Stimulated activated naive CD4-positive, alpha-beta T cell (primary cell): Measurements from ENCODE around the gene VPREB3.

Experiments used
- DNase-seq, 6 experiments: peaks; one replicate each; lab custom pipeline; 2025; lab: John Stamatoyannopoulos, UW

VPREB3 gene

DNA sequence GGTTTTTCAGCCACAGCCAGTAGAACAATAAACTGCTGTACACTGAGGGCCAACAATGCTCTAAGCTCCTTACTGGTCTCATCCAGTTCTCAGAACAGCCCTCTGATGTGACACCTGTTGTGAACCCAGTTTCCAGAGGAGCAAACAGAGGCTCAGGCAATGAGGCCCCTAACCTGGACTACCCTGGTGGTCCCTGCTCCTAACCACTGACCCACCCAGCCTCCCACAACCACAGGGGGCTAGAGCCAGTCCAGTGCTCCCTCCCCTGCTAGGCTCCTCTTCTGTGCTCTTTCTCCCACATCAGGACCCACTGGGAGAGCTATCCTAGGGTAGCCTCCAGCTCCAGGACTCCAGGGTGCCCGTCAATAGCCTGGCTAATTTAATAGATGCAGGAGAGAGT, 28.5 kb upstream of the VPREB3 start:
- no peak for DNase-seq

DNA sequence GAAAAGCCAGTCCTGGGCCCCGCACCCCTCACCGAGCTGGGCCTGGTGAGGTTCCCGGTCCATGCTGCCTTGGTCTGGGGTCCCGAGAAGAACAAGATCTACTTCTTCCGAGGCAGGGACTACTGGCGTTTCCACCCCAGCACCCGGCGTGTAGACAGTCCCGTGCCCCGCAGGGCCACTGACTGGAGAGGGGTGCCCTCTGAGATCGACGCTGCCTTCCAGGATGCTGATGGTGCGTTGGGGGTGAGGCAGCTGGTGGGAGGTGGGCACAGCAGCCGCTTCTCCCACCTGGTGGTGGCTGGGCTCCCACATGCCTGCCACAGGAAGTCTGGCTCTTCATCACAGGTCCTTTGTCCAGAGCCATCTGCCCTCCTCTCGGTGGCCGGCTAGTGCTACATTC, 28.0 kb upstream of the VPREB3 start:
- no peak for DNase-seq

DNA sequence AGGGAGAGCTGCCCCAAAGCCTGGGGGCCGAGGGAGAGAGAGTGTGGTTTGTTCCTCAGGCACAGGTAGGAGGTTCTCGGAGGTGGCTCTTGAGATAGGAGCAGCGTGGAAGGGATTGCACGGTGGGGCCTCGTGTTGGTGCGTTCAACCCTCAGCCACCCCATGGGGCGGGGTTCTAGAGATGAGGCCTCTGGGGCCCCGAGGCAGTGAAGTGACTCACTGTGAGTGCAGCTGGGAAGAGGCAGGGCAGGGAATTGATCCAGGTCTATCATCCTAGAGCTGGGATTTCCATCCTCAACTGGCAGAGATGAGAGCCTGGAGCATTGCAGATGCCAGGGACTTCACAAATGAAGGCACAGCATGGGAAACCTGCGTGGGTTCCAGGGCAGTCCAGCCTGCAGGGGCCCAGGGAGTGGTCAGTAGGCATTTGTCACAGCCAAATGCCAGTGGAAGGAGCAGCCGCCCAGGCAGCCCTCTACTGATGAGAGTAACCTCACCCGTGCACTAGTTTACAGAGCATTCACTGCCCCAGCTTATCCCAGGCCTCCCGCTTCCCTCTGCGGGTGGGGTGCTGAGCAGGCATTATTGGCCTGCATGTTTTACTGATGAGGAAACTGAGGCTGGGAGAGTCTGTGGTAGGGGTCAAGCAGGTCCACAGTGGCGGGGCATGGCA, 27.4 kb upstream of the VPREB3 start:
- DNase-seq, result no peak

DNA sequence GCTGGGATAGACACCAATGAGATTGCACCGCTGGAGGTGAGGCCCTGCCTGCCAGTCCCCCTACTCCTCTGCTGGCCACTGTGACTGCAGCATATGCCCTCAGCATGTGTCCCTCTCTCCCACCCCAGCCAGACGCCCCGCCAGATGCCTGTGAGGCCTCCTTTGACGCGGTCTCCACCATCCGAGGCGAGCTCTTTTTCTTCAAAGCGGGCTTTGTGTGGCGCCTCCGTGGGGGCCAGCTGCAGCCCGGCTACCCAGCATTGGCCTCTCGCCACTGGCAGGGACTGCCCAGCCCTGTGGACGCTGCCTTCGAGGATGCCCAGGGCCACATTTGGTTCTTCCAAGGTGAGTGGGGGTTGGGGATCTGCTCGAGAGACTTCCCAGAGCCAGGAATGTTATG, 26.8 kb upstream of the VPREB3 start:
- DNase-seq, result no peak

DNA sequence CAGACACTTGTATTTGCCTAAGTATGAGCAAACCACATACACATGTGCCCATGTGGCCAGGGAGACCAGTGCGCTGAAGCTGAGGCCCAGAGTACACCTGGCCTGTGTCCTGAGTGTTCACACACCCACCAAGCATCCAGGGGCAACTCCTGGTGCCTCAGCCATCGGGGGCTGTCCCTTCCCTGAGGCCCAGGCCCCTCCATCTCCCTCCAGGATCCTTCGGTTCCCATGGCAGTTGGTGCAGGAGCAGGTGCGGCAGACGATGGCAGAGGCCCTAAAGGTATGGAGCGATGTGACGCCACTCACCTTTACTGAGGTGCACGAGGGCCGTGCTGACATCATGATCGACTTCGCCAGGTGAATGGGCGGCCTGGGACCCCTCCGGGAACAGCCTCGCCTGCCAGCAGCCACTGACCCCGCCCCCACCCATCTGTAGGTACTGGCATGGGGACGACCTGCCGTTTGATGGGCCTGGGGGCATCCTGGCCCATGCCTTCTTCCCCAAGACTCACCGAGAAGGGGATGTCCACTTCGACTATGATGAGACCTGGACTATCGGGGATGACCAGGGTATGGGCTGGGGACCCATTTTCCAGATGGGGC, 26.0 kb upstream of the VPREB3 start:
- no peak for DNase-seq

DNA sequence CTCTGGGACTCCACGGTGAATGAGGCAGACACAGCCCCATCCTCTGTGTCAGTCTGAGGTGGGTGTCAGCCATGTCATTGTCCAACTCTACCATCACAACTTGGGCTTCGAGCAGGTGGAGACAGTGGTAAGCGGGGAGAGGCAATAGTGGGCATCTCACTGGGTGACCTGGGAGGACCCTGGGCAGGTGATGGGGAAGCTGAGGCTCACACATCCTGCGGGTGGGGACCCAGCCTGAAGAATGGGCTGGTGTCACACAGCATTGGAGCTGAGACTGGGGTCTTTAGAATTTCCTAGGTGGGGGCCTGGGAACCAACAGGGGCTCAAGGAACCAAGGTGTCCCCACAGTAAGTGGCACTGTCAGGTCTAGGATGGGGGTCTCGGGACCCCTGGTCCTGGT, 25.5 kb upstream of the VPREB3 start:
- no peak for DNase-seq

DNA sequence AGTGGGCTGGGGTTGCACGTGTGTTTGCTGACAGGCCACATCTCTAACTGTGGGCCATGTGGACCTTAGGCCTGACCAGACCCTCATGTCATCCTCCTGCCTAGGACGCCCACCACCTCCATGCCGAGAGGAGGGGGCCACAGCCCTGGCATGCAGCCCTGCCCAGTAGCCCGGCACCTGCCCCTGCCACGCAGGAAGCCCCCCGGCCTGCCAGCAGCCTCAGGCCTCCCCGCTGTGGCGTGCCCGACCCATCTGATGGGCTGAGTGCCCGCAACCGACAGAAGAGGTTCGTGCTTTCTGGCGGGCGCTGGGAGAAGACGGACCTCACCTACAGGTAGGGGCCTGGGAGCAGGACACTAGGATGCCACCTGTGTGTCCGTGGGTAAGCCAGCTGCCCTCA, 24.9 kb upstream of the VPREB3 start:
- DNase-seq, result no peak

DNA sequence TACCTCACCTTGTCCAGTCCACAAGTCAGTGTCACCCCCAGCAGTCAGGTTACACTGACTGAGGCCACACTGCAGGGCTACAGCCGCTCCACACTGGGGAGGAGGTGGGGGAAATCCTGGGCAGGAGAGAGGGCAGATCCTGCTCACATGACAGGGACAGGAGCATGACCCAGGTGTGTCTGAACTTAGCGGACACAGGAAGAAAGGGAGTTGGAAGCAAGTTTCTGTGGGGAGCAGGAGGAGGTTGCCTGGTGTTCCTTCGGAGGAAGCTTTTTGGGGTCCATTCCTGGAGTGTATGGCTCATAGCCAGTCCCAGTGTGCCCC, 24.3 kb upstream of the VPREB3 start:
- DNase-seq, result no peak

DNA sequence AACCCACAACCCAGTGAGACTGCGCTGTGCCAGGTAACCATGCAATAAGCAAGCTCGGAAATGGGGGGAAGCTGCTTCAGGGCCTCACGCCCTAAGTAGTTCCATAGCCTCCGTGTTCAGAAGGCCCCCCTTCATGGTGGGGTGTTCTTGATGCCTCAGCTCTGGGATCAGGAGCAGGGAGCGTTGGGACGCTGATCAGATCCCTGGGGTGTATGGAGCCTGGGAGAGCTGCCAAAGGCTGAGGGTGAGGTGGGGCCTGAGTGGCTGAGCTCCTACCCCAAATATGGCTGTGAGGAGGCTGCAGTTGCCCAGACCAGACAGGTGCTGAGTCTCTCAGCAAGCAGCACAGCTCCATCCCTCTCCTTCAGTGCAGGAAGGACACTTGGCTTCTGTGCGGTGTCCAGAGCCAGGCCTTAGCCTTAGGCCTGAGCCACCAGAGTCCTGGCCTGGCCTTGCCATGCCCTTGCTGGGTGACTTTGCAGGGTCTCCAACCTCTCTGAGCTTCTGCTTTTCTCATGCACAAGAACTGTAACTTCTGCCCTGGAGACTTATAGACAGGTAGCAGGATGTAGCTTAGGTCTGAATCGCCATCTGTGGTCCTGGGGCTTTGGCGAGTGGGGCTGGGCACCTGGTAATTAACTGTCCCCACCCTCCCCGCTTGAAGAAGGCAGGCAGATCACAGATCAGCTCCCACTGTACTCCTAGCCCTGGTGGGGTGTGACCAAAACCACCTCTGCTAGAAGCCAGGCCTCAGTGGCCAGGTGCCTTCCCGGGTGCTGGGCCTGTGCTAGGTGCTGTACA, 23.8 kb upstream of the VPREB3 start:
- DNase-seq, result no peak

DNA sequence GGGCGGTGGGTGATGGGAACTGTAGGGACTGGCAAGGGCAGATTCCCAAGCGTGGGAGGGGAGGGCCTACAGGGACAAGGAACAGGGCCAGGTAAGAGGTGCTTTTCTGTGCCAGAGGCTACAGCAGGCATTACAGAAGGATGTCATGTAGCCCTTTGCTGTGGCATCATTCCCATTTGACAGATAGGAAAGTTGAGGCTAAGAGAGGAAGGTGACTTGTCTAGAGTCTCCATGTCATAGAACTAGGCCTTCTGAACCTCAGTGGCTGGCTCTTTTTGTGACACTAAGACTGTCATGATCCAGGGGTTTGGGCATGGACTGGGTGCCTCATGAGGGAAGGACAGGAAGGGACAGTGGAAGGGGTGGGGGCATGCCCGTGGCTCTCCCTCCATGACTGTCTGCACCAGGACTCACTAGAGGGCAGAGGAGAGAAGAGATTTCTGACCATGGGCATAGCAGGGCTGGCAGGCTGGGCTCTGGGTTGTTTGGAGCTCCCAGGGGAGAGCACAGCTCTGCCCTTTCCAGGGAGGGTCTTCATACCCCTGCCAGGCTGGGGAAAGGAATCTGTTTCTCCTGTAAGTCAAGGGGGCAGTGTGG, 21.7 kb upstream of the VPREB3 start:
- DNase-seq, result no peak

DNA sequence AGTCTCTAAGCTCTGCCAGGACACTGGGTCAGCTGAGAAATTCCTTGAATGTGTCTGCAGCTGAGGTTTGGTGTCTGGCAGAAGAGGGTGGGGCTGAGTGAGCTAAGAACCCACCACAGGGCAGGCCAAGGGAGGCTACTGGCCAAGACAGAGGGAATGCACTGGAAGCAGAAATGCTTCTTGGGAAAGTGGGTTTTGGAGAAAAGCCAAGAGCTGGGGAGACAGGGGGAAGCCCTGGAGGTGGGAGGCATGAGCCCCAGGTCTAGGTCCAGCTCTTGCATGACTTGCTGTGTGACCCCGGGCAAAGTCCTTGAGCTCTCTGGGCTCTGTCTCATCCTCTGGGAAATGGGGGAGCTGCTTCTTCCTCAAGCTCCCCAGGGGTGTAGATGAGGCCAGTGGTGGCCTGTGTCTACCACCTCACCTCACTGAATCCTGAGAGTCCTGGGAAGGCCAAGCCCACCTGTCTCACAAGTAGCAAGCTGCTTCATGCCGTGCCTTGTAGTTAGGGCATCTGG, 20.8 kb upstream of the VPREB3 start:
- DNase-seq, result no peak

DNA sequence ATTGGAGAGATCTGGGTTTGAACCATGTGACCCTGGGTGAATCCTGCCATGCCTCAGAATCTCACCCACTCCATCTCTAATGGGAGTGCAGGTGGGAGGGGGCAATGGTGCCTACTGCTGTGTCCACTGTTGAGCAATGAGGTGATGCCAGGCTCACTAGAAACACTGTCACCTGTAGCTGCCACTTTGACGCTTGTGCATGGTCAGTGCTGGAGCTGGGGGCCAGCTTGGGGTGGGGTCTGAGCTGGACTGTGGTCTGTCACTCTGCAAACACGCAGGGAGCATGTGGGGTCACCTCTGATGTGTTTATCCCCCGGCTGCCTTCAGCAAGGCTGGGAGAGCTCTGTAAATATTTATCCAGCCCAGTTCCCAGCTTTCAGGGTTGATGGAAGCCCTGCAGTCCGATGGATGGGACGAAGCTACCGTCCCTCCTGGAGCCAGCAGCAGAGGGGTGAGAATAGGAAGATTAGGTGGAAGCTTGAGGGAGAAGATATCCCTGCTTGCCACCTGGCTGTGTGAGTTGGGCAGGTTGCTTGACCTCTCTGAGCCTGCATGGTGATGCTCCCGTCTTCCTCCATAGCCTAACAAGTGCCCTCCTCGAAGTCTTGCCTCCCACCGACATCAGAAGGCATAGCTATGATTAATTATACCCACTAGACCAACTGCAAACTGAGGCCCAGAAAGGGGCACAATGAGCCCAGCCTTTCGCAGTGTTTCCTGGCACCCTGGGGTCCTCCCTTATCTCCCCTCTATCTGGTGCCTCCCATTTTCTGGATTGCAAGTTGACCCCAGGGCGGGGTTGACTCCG, 20.1 kb upstream of the VPREB3 start:
- no peak for DNase-seq

DNA sequence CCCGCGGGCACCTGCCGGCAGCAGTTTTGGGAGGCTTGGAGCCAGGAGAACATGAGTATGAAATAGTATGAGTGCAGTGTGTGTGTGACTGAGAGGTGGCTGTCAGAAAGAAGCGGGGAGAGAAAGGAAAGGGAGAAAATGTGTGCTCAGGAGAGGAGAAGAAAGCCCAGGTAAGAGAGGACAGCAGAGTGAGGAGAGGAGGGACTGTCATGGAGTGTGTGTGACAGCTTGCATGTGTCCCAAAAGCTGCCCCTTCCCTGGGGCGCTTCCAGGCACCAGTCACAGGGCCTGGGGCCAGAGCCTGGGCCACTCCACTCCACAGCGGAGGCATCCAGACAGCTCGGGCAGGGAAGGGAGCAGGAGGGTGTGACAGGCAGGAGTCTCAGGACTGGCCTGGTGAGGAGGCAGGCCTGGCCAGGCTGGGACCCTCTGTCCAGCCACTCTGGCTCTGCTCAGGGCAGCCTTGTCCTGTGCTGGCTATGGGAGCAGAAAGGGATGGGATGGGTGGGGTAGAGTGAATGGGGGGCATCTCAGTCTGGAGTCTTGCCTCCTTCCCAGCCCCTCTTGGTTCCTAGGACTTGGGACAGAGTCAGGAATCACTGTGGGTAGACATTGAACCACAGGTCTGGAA, 19.4 kb upstream of the VPREB3 start:
- no peak for DNase-seq

DNA sequence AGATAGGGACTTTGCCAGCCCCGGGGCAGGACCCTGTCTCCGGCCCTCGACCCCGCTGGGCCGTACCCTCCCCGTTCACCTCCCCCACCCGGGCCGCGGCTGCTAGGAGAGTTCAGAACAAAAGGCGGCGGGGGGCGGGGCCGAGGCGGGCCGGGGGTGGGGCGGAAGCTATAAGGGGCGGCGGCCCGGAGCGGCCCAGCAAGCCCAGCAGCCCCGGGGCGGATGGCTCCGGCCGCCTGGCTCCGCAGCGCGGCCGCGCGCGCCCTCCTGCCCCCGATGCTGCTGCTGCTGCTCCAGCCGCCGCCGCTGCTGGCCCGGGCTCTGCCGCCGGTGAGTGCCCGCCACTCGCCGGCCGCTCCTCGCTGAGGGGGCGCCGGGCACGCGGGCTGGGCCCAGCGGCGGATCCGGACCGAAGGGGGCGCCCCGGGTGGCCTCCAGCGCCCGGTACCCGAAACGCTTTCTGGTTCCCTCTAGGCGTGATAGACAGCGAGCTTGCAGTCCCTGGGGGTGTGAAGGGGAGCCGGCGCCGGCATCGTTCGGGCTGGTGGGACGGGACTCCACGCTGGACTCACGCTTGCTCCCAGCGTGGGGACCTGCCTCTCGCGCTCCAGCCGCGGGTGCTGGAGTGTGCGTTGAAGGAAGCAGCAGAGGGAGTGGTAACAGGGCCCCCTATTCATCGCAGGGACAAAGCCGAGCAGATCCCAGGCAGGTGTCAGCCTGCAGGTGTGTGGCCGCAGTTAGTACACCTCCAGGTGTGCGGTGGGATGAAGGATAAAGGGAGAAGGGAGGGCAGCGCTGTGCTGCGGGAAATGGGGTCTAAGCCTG, 18.6 kb upstream of the VPREB3 start, which contains the start of gene MMP11:
TSS of gene MMP11 (plus strand) at position 201 of the 825 bp plus-strand sequence. CDS start at position 223, 22 bp downstream.
- peak; percentile 16 to 71 (median 56) for DNase-seq

DNA sequence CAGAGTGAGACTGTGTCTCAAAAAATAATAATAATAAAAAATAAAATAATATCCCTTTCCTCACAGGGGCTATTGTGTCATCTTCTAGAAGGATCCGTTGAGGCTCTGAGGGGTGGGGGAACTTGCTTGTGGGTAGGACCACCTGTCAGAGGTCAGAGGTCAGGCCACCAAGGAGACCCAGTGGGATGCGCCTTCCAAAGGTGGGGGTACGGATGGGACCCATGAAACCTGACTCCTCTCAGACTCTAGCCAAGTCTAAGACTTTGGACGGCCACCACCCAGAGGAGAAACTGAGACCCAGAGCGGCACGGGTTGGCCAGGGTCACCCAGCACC, 18.1 kb upstream of the VPREB3 start:
- no peak for DNase-seq

DNA sequence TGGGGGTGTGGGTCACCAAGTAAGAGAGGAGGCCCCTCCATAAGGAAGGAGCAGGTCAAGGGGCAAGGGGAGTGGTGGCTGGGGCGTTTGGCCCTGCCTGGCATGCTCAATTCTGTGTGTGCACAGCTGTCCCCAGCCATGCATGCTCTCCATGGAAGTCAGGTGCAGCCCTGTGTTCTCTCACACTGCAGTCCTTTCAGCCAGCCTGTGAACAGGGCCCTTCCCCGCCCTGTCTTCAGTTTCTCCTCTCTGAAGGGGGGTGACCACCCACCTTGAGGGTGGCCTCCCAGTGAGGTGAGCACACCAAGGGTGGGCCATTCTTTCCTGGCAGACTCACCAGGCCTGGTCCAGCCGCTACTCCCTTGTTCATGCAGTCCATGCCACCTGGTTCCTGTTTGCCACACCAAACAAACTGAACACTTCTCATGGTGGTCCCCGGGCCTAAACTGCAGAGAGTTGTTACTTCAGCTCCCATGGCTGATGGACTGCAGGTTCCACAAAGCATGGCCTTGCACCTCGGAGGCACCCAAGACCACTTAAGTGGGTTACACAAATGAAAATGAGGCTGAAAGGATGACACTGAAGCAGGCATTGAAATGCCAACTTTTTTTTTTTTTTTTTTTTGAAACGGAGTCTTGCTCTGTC, 15.2 kb upstream of the VPREB3 start:
- DNase-seq, result no peak

DNA sequence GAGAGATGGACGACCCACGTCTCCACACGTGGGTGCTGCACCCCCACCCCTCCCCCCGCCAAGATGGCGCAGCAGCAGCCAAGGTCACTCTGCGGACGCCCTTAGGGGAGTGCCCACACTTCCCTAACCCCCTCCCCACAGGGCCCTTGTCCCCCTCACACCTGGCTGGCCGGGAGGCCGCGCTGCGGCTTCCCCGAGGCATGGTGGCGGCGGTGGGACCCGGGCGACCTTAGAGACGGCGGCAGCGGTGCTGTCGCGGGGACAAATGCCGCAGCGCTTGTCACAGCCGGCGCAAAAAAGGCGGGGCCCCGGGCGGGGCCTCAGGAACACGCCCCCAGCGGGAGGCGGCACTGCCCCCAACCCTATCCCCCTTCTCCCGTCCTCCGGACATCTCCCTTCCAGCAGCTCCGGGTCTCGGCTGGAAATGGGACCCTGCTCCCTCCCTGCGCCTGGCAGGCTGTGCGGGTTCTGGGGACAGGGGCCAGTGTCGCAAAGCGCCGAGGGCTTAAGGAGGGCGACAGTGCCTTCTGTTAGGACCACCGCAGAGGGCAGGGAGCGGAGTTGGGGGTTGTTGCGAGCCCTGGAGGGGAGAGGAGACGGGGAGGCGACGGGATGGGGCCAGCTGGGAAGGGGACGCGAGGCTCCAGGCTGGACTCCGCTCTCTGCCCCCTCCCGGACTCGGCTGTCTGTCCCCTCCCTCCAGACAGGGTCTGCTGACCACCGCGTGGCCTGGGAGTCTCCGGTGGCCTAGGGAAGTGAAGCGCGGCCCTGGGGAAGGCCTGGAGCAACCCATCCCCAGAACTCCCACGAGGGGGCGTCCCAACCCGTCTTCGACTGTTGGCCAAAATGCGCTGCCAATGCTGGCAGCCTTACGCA, 13.7 kb upstream of the VPREB3 start, which contains the start of gene CHCHD10:
TSS of gene CHCHD10 (minus strand) at position 300 of the 876 bp plus-strand sequence. CDS start at position 202, 98 bp downstream.
- DNase-seq, result peak; percentile 40 to 73 (median 68)

DNA sequence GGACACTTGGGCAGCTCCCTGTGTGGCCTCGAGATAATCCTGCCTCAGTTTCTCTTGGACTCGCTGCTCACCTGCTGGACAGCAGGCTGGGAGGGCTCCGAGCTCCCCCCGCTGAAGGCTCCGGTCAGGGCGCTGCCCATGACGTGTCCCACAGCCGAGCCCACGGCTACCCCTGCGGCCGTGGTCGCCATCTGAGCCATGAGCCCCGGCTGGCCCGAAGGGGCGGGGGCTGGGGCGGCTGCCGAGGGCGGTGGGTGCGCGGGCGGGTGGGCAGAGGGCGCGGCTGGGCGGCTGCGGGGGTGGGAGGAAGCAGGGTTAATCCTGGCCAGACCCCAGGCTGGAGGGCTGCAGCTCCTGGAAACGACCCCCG, 13.1 kb upstream of the VPREB3 start:
- DNase-seq, result no peak
